PC-3 (cell line): ENCODE measurements around the gene PDS5B. TPM values are rescaled to one million over a fixed set of nuclear protein-coding genes. Genes with fewer than 3 reads are reported as not detected.

Source experiments
- ATAC-seq: fragments of 200-7000 bp; cut with Tn5 transposase; 2 replicates; pipeline ENCODE4 v1.9.1; 2020; ENCODE audit warnings: mild to moderate bottlenecking, moderate library complexity
- BruUV-seq: library from RNA; stranded (reverse); fragments of 400-500 nt; replicated peaks from 2 replicates; lab custom pipeline; 2021; lab: Mats Ljungman, UMichigan
- CTCF ChIA-PET: fragments of 300-600 bp; sonication (Branson Sonifier 250); formaldehyde crosslinking; loops from one replicate; lab custom pipeline; 2022; ENCODE audit warnings: antibody characterized with exemption; lab: Charles Lee
- POLR2A ChIA-PET: fragments of 300-600 bp; sonication (Branson Sonifier 250); formaldehyde crosslinking; loops from one replicate; lab custom pipeline; 2022; ENCODE audit warnings: antibody characterized with exemption; ENCODE audit not compliant: unreplicated experiment; lab: Charles Lee
- DNase-seq: peaks from one replicate; pipeline ENCODE4 v3.0.0-alpha.2; 2015
- H2AFZ ChIP-seq: fragments of 300-600 bp; sonication (generic); 2 replicates; pipeline ENCODE4 v1.6.0; 2016; ENCODE audit warnings: antibody characterized with exemption, low read length
- H3F3A ChIP-seq: fragments of 300-600 bp; sonication (generic); one replicate; pipeline ENCODE4 v1.6.0; 2017; ENCODE audit warnings: antibody characterized with exemption, low read length, control low read depth, mild to moderate bottlenecking; ENCODE audit not compliant: unreplicated experiment
- H3K27ac ChIP-seq: fragments of 300-600 bp; sonication (generic); 2 replicates; pipeline ENCODE4 v1.5.1; 2016; ENCODE audit warnings: mild to moderate bottlenecking, low read length
- H3K27me3 ChIP-seq: fragments of 300-600 bp; sonication (generic); 2 replicates; pipeline ENCODE4 v1.6.1; 2016; ENCODE audit warnings: low read length, mixed read lengths
- H3K36me3 ChIP-seq: fragments of 300-600 bp; sonication (generic); 2 replicates; pipeline ENCODE4 v1.6.1; 2016; ENCODE audit warnings: low read depth, mixed run types, low read length, mixed read lengths
- H3K4me1 ChIP-seq: fragments of 300-600 bp; sonication (generic); 2 replicates; pipeline ENCODE4 v1.5.1; 2016; ENCODE audit warnings: low read length; ENCODE audit not compliant: insufficient read depth
- H3K4me2 ChIP-seq: fragments of 300-600 bp; sonication (generic); 2 replicates; pipeline ENCODE4 v1.6.0; 2016; ENCODE audit warnings: low read length
- H3K4me3 ChIP-seq: fragments of 300-600 bp; sonication (generic); 2 replicates; pipeline ENCODE4 v1.5.1; 2016; ENCODE audit warnings: mild to moderate bottlenecking, low read length, mixed read lengths
- H3K79me2 ChIP-seq: fragments of 300-600 bp; sonication (generic); 2 replicates; pipeline ENCODE4 v1.6.1; 2017; ENCODE audit warnings: low read length, mixed read lengths
- H3K9ac ChIP-seq: fragments of 300-600 bp; sonication (generic); 2 replicates; pipeline ENCODE4 v1.6.0; 2016; ENCODE audit warnings: mild to moderate bottlenecking, low read length
- H3K9me2 ChIP-seq: fragments of 300-600 bp; sonication (generic); replicated peaks from 2 replicates; pipeline ENCODE4 v1.6.1; 2016; ENCODE audit warnings: mixed run types, low read length, mixed read lengths
- H3K9me3 ChIP-seq: fragments of 300-600 bp; sonication (generic); 2 replicates; pipeline ENCODE4 v1.6.1; 2016; ENCODE audit warnings: low read length, mixed read lengths
- H4K20me1 ChIP-seq: fragments of 300-600 bp; sonication (generic); 2 replicates; pipeline ENCODE4 v1.6.1; 2016; ENCODE audit warnings: low read length, mixed read lengths
- CTCF ChIP-seq: fragments of 300-600 bp; sonication (generic); conservative IDR thresholded peaks from 2 replicates; pipeline ENCODE4 v1.5.1; 2017; ENCODE audit warnings: antibody characterized with exemption, low read depth, mild to moderate bottlenecking, low read length
- EZH2 ChIP-seq: fragments of 300-600 bp; sonication (generic); IDR thresholded peaks from one replicate; pipeline ENCODE4 v1.6.1; 2017; ENCODE audit warnings: antibody characterized with exemption, mild to moderate bottlenecking, low read length; ENCODE audit not compliant: unreplicated experiment
- EZH2phosphoT487 ChIP-seq: fragments of 300-600 bp; sonication (generic); IDR thresholded peaks from 2 replicates; pipeline ENCODE4 v1.6.1; 2018; ENCODE audit warnings: mild to moderate bottlenecking, antibody characterized with exemption, low read length, borderline replicate concordance
- intact Hi-C: fragments of 100-400 bp; cut with micrococcal nuclease; formaldehyde crosslinking; loops from 2 replicates; pipeline ENCODE4 v1.9.0; 2023
- total RNA-seq: library from RNA; depleted of rRNA; stranded (reverse); fragments of >200 nt; gene quantifications from 2 replicates; pipeline ENCODE4 v1.2.3, GENCODE V29; 2014

The PDS5B gene
- total RNA-seq, 1 experiment from 2014 or later, result 20.3 TPM

- H3K27me3 ChIP-seq, result no peaks in the 10 kb centered on the region
- no peaks in the 10 kb centered on the region for H3F3A ChIP-seq
- no peak for TF ChIP-seq EZH2
- no peak overlapping the region for H3K27ac ChIP-seq
- H3K9me3 ChIP-seq, result no peaks in the 10 kb centered on the region
- H4K20me1 ChIP-seq, result no peaks in the 10 kb centered on the region
- no peaks in the 10 kb centered on the region for H3K9me2 ChIP-seq
- H3K4me2 ChIP-seq, result no peak overlapping the region
- no peak overlapping the region for H3K4me3 ChIP-seq
- intact Hi-C loops, result no loop called here
- H3K4me1 ChIP-seq, result no peaks in the 10 kb centered on the region
- ATAC-seq, result no peak
- H3K36me3 ChIP-seq, result no peaks in the 10 kb centered on the region
- no peak overlapping the region for H2AFZ ChIP-seq
- ChIA-PET POLR2A (no interaction called here), CTCF (no interaction called here)
- no peak for DNase-seq
- H3K9ac ChIP-seq, result no peak overlapping the region
- H3K79me2 ChIP-seq, result peaks cover 93% of the 10 kb centered on the region
- no TSS peak for BruUV-seq
Measured at GRCh38 chr13:32629866-32630265, 43.6 kb downstream of the PDS5B start.

DNA sequence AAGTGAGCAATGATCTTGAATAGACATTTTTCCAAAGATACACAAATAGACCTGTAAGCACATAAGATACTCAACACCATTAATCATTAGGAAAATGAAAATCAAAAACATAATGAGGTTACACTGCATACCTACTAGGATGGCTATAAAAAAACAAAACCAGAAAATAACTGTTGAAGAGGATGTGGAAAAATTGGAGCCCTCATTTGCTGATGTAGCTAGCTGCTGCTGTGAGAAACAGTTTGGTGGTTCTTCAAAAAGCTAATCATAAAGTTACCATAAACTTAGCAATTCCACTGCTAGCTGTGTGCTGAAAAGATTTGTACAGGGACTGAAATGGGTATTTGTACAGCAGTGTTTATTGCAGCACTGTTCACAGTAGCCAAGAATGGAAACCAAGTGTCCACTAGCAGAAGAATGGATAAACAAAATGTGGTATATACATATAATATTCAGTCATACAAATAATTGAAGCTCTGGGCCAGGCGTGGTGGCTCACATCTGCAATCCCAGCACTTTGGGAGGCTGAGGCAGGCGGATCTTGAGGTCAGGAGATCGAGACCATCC is 46.2 kb downstream of the PDS5B start:
- Histone ChIP-seq H4K20me1 (no peaks in the 10 kb centered on the region), H3K27me3 (no peaks in the 10 kb centered on the region), H3F3A (no peaks in the 10 kb centered on the region), H3K36me3 (no peaks in the 10 kb centered on the region), H3K9me2 (no peaks in the 10 kb centered on the region), H3K27ac (no peak overlapping the region), H3K79me2 (peaks cover 87% of the 10 kb centered on the region), H3K4me1 (no peaks in the 10 kb centered on the region), H3K9me3 (no peaks in the 10 kb centered on the region), H3K9ac (no peak overlapping the region), H2AFZ (no peak overlapping the region), H3K4me2 (no peak overlapping the region), H3K4me3 (no peak overlapping the region)
- intact Hi-C loops, result no loop called here
- POLR2A ChIA-PET, result no interaction called here
- CTCF ChIA-PET, result no interaction called here
- no TSS peak for BruUV-seq
- TF ChIP-seq CTCF (no peak), EZH2 (no peak), EZH2phosphoT487 (no peak)
- ATAC-seq (no peak), DNase-seq (no peak)

GRCh38 chr13:32636711-32637110 is 50.5 kb downstream of the PDS5B start:
- H3K36me3 ChIP-seq, result no peaks in the 10 kb centered on the region
- ChIA-PET POLR2A (no interaction called here), CTCF (no interaction called here)
- peaks cover 73% of the 10 kb centered on the region for H3K79me2 ChIP-seq
- no peak overlapping the region for H3K4me2 ChIP-seq
- no peak overlapping the region for H3K4me3 ChIP-seq
- H3K9ac ChIP-seq, result no peak overlapping the region
- ATAC-seq, result no peak
- H3K9me3 ChIP-seq, result no peaks in the 10 kb centered on the region
- TF ChIP-seq EZH2phosphoT487, result no peak
- TF ChIP-seq CTCF, result no peak
- no peak for TF ChIP-seq EZH2
- intact Hi-C loops, result no loop called here
- no TSS peak for BruUV-seq
- H3F3A ChIP-seq, result no peaks in the 10 kb centered on the region
- DNase-seq, result no peak
- H3K27me3 ChIP-seq, result no peaks in the 10 kb centered on the region
- no peaks in the 10 kb centered on the region for H4K20me1 ChIP-seq
- H3K4me1 ChIP-seq, result no peaks in the 10 kb centered on the region
- H3K9me2 ChIP-seq, result no peaks in the 10 kb centered on the region
- no peak overlapping the region for H3K27ac ChIP-seq
- H2AFZ ChIP-seq, result no peak overlapping the region
